PFSK-1 (cell line): ENCODE results near the gene SLC43A2.

Source experiments
- POLR2AphosphoS5 ChIP-seq: IDR thresholded peaks from 2 replicates; pipeline ENCODE4 v1.6.1; 2012; ENCODE audit warnings: low read depth, mild to moderate bottlenecking, control low read depth, low read length, moderate library complexity
- TAF1 ChIP-seq: IDR thresholded peaks from 2 replicates; pipeline ENCODE4 v1.6.1; 2012; ENCODE audit warnings: low read length, control low read depth, borderline replicate concordance; ENCODE audit not compliant: insufficient read depth

GRCh38 chr17:1612400-1612799 is 16.2 kb downstream of the SLC43A2 start:
- no peak for TF ChIP-seq TAF1
- no peak for TF ChIP-seq POLR2AphosphoS5
